ENCODE measurements around the gene LY86.
A peak's percentile ranks its signal among the peaks of the same experiment; 100 is the strongest.

The LY86 gene

GRCh38 chr6:6588064-6588923 lies at the start of gene LY86:
LY86 (plus strand) TSS chr6:6588720; CDS start chr6:6588735, 15 bp downstream.
- DNase-seq: no peak

- DNase-seq: no peak
Measured at GRCh38 chr6:6539036-6539435, 49.5 kb upstream of the LY86 start.

DNA sequence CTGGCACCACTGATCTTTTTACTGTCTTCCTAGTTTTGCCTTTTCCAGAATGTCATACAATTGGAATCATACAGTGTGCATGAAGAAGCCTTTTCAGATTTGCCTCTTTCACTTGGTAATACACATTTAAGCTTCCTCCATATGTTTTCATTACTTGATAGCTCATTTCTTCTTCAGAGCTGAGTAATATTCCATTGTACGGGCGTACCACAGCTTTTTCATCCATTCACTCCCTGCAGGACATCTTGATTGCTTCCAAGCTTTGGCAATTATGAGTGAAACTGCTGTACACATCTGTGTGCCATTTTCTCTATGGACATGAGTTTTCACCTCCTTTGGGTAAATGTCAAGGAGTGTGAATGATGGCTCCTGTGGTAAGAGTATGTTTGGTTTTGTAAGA lies 46.2 kb upstream of the LY86 start:
- no peak for DNase-seq

DNA sequence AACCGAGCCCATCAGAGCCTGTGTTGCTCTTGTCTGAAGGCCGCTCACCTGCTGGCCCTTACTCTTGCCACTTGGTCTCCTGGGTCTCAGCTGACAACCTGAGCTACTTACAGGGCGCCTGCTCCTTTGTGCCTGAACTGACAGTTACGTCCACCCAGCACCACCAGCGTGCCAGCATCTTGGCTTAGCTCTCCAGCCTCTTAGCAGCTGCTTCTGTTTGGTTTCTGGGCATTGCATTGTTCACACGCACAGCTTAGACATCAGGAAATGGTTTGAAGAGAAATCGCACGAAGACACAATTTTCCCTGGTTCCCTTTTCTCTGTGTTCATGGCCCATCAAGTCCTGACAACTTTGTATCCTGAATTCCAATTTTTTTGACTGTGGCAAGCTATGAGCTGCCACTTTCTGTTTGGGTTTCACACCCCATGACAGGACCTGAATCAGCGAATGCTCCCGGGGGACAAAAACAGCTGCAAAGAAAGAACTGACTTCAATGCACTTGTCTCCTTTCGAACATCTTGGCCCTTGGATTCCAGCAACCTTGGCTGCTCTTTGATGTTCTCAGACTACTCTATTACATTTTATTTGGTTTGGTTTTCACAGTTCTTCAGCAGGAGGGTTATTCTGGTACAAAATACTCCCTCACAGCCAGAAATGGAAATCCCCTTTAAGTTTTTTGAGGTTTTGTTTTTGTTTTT lies 45.2 kb upstream of the LY86 start:
- DNase-seq: no peak

DNA sequence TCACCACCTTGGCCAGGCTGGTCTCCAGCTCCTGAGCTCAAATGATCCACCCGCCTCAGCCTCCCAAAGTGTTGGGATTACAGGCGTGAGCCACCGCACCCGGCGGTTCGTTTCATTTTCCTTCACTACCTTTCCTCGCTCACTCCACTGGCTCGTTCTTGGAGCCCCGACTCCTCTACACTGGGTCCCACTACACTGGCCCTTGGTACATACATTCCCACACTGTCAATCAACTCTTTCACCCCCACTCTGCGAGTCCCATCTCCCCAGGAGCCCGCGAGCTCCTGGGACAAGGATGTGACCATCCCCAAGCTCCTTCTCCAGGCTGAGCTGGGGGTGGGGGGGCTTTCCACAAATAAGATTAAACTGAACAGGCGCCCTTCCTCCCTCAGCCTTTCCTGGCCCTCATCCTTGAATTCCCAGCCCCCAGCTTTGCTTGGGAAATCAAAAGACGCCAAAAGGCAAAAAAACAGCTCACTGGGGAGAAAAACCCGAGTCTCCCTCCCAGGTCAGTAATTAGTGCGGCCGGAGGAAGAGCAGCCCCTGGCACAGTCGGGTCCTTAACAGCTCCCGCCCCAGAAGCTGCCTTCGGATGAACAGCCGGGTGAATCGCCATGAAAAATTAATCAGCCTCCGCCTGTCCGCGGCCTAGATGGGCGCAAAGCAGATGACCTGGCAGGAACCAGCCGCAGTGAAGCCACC lies 42.8 kb upstream of the LY86 start:
- DNase-seq: no peak

DNA sequence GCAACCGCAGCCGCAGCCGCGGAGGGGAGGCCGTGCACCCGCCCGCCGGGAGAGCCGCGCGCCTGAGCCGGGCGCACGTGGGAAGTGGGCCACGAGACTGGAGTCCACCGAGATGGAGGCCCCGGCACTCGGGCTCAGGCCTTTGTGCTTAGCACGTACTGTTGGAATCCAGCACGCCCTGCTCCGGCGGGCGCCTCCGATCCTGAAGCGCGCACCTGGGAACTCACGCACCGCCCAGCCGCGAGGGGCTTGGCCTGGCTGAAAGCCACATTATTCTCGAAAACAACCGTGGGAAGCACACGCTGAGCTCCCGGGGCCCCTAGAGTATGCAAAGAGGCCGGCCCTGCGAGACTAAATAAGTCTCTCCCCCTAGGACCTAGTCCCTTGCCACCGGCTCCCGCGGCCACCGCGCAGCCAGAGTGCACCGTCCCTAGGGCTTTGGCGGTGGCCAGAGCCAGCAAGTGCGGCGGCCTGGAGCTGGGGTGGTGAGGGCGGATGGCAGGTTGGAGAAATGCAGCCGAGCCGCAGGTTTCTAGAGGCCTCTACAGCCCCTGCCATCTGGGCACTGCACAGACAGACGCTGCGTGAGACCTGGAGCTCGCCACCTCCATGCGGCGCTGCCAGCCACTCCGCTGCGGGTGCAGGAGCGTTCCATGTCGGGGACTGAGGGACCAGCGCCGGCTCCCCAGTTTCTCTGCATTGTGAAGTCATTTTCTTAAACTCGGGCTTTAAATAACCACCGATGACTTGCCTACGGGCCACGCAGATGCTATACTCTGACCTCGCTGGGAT lies 42.0 kb upstream of the LY86 start:
- no peak for DNase-seq

DNA sequence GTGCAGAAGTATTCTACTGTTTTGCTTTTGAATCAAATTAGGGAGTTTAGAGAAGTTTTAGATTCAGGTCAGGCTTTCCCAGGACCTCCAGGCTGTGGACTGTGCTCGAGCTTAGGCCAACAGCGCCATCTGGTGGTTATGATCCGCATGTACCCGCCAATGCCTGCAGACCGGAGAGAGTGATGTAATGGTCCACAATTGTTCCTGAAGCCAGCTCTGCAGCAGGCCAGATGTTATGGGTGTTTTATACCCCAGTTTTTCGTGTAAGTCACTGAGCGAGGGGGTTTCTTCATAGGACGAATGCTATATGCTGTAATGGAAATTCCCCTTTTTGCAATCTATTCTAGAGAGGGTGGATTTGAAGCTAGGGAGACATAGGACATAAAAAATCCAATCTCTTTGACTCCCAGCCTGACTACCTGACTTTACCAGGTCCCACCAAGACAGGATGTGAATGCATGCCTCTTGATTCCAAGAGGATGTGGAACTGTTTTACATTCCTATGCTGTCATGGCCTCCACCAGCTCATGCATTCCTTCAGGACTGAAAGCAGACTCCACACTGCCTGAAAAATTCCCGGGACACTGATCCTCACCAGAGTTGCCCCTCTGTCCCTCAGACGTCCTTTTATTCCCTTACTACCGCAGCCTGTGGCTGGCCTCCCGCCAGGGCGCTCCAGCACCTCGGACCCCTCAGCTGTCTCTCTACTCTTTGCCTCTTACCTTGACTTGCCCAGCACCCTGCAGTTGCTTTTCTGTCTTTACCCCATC lies 41.2 kb upstream of the LY86 start:
- peak; percentile 35 to 79 for DNase-seq

- no peak for DNase-seq
Measured at GRCh38 chr6:6556161-6556737, 32.3 kb upstream of the LY86 start.

GRCh38 chr6:6556738-6557503 lies 31.6 kb upstream of the LY86 start:
- peak in 1 of 2 experiments; percentile 53 for DNase-seq

DNA sequence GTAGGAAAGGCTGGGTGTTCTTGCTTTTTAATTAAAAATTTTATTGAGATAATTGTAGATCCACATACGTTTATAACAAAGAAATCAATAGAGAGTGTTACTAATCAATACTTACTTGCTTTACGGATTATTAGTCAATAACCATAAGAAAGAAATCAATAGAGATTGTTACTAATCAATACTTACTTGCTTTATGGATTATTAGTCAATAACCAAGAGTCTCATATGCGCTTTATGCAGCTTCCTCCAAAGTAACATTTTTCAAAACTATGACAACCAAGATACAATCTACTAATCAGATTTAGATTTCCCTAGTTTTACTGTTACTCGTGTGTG lies 31.0 kb upstream of the LY86 start:
- no peak for DNase-seq

DNA sequence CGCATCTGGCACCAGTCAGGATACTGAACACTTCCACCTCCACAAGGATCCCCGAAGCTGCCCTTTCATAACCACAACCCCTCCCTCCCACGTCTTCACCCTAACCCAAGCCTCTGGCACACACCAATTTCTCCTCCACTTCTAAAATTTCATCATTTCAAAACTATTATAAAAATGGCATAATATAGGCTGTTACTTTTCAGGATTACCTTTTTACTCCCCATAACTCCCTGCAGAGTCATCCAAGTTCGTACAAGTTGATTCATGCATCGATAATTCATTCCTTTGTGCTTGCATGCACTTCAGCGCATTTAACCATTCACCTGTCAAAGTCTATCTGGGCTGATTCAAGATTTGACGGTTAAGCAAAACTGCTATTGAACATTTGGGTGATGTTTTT lies 30.6 kb upstream of the LY86 start:
- no peak for DNase-seq

- DNase-seq: no peak
Measured at GRCh38 chr6:6559994-6560570, 28.4 kb upstream of the LY86 start.

DNA sequence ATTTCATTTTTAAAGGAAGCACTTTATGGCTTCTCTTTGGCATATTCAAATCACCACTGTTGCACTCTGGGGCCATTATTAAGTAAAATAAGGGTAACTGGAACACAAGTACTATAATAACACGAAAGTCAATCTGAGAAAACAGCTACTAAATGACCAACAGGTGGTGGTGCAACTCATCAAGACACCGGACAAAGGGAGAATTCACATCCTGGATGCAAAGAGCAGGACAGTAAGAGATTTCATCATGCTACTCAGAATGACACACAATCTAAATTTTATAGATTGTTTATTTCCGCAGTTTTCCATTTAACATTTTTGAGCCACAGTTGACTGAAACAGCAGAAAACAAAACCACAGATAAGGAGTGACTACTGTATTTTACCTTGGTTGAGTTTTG lies 27.6 kb upstream of the LY86 start:
- DNase-seq: peak in 1 of 2 experiments; percentile 11

- DNase-seq: no peak
Measured at GRCh38 chr6:6564154-6564553, 24.4 kb upstream of the LY86 start.

GRCh38 chr6:6565069-6565468 lies 23.5 kb upstream of the LY86 start:
- no peak for DNase-seq

DNA sequence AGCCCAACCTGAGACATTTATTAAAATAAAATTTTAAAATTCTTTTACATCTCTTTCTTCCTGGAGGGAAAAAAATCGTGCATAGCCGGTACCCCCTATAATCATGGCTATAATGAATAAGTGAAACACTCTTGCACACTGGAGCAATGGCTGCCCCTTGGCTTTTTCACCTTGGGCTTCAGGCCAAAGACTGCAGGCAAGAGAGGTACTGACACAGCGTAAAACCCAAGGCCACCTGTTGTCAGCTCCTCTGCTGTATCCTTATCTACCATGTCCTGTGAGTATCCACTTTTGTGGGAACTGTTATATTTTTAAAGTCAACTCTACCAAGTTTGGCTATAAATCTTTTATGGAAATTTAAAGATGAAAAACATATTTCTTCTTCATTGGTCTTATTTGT lies 23.0 kb upstream of the LY86 start:
- DNase-seq: no peak

- no peak for DNase-seq
Measured at GRCh38 chr6:6566766-6567165, 21.8 kb upstream of the LY86 start.

DNA sequence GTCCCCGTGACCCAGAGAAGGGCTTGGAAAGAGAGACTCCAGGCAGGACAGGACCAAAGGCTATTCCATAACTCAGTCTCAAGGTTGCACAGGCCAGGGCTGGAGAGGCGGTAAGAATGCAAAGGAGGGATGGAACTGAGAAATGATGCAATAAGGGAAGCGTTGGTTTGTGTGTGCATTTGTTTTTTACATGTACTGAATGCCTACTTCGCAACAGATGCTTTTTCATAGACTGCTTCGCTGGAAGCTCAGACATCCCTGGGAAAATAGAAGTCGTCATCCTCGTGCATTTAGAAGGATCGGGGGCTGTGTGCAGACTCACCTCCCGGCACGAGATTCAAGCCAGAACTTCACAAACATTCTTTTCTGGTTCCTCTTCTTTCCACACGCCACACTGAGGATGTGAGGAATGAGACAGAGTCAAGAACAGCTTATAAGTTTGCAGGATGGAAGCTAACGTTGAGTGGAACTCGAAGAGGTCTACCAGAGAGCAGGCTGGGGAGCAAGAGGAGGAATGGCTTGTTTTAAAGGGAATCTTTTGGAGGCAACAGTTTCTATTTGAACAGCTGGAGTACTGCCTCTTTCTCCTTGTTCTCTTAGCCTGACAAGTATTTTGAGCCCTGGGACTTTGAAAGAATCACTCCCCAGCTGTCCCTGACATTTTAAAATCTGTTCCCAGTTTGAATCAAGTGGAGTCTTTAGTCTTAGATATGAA lies 19.3 kb upstream of the LY86 start:
- no peak for DNase-seq

GRCh38 chr6:6569811-6570164 lies 18.7 kb upstream of the LY86 start:
- DNase-seq: no peak
